Epithelial cell of alveolus of lung (primary cell): ENCODE results near the gene ZDHHC8. TPM values are rescaled to one million over a fixed set of nuclear protein-coding genes. Genes with fewer than 3 reads are reported as not detected.

Experiments used
- total RNA-seq: library from RNA; depleted of rRNA; stranded (reverse); fragments of >200 nt; gene quantifications from 2 replicates; pipeline ENCODE4 v1.2.1, GENCODE V29; 2015

Gene ZDHHC8
- 13.8 and 33.9 TPM in 2 replicates for total RNA-seq

GRCh38 chr22:20131597-20131858 is at the start of gene ZDHHC8:
Gene ZDHHC8, plus strand, starts transcription at chr22:20131804. Its CDS starts 144 bp downstream, at chr22:20131948.

GRCh38 chr22:20115691-20116375 is 15.8 kb upstream of the ZDHHC8 start, which contains the start of gene RANBP1:
Gene RANBP1, plus strand, starts transcription at chr22:20116104. Its CDS starts 81 bp downstream, at chr22:20116185.

GRCh38 chr22:20116951-20117632 is 14.5 kb upstream of the ZDHHC8 start, which contains the start of gene TRMT2A:
Gene TRMT2A, minus strand, starts transcription at chr22:20117226. Its CDS starts 320 bp downstream, at chr22:20116906.

GRCh38 chr22:20150381-20151275 is 19.0 kb downstream of the ZDHHC8 start, which contains the start of gene CCDC188:
Gene CCDC188, minus strand, starts transcription at chr22:20151055. Its CDS starts 69 bp downstream, at chr22:20150986.

Other genes with a start within 250 kb of the ZDHHC8 start
- gene COMT, start 190.0 kb upstream of the ZDHHC8 start, total RNA-seq, result 279 and 286 TPM in 2 replicates
- 14.9 and 21.2 TPM in 2 replicates for gene TXNRD2, start 190.0 kb upstream of the ZDHHC8 start, total RNA-seq
- gene ARVCF, start 115.0 kb upstream of the ZDHHC8 start, total RNA-seq, result 8.8 and 13.3 TPM in 2 replicates
- gene TANGO2, start 110.7 kb upstream of the ZDHHC8 start, total RNA-seq, result 19.1 and 20.1 TPM in 2 replicates
- 12.8 and 13.6 TPM in 2 replicates for gene DGCR8, start 51.6 kb upstream of the ZDHHC8 start, total RNA-seq
- 251 and 446 TPM in 2 replicates for gene RANBP1, start 15.7 kb upstream of the ZDHHC8 start, total RNA-seq
- gene TRMT2A, start 14.6 kb upstream of the ZDHHC8 start, total RNA-seq, result 31.0 and 34.6 TPM in 2 replicates
- gene CCDC188, start 19.3 kb downstream of the ZDHHC8 start, total RNA-seq, result not detected in 2 replicates
- 0.32 and 0.91 TPM in 2 replicates for gene RTN4R, start 136.5 kb downstream of the ZDHHC8 start, total RNA-seq
- 65.7 and 76.7 TPM in 2 replicates for gene DGCR6L, start 188.3 kb downstream of the ZDHHC8 start, total RNA-seq